NCI-H2107 treated with DMSO at 0.1 percent for 48 hours (cell line): ENCODE results near the gene TTC33.
"Not testable (repeated sequence)": the region's sequence is repeated elsewhere in the genome, so short reads cannot be mapped to it uniquely, and the experiment has no call there.

Source experiments
- DNase-seq: peaks from one replicate; lab custom pipeline; 2025; ENCODE audit not compliant: unreplicated experiment; lab: John Stamatoyannopoulos, UW

The TTC33 gene

GRCh38 chr5:40755407-40756365 lies at the start of gene TTC33:
Gene TTC33 (minus strand): TSS chr5:40755961. CDS start chr5:40747018, 8,943 bp downstream.
- DNase-seq, result peak; percentile 90

GRCh38 chr5:40801771-40802562 lies 46.2 kb upstream of the TTC33 start:
- no peak for DNase-seq

- DNase-seq, result no peak
Measured at GRCh38 chr5:40799258-40799657, 43.5 kb upstream of the TTC33 start.

GRCh38 chr5:40798801-40799210 lies 43.0 kb upstream of the TTC33 start:
- DNase-seq, result no peak

GRCh38 chr5:40798012-40798800 lies 42.4 kb upstream of the TTC33 start, which contains the start of gene PRKAA1:
Gene PRKAA1 (minus strand): TSS chr5:40798374. CDS start chr5:40798189, 185 bp downstream.
- peak; percentile 86 for DNase-seq

GRCh38 chr5:40797273-40798011 lies 41.7 kb upstream of the TTC33 start:
- peak; percentile 16 for DNase-seq

- no peak for DNase-seq
Measured at GRCh38 chr5:40796487-40796889, 40.7 kb upstream of the TTC33 start.

GRCh38 chr5:40794877-40795276 lies 39.1 kb upstream of the TTC33 start:
- DNase-seq, result not testable (repeated sequence)

GRCh38 chr5:40794340-40794739 lies 38.6 kb upstream of the TTC33 start:
- DNase-seq, result not testable (repeated sequence)

- DNase-seq, result not testable (repeated sequence)
Measured at GRCh38 chr5:40792691-40793090, 36.9 kb upstream of the TTC33 start.

- DNase-seq, result no peak
Measured at GRCh38 chr5:40791715-40792139, 36.0 kb upstream of the TTC33 start.

- DNase-seq, result no peak
Measured at GRCh38 chr5:40790947-40791593, 35.3 kb upstream of the TTC33 start.

- not testable (repeated sequence) for DNase-seq
Measured at GRCh38 chr5:40788941-40789340, 33.2 kb upstream of the TTC33 start.

- no peak for DNase-seq
Measured at GRCh38 chr5:40787986-40788385, 32.2 kb upstream of the TTC33 start.

GRCh38 chr5:40786664-40787063 lies 30.9 kb upstream of the TTC33 start:
- DNase-seq, result not testable (repeated sequence)

- no peak for DNase-seq
Measured at GRCh38 chr5:40784916-40785315, 29.2 kb upstream of the TTC33 start.

GRCh38 chr5:40784027-40784653 lies 28.4 kb upstream of the TTC33 start:
- no peak for DNase-seq

- no peak for DNase-seq
Measured at GRCh38 chr5:40781843-40782409, 26.2 kb upstream of the TTC33 start.

GRCh38 chr5:40780858-40781257 lies 25.1 kb upstream of the TTC33 start:
- no peak for DNase-seq
